ENCODE results near the gene RNF26. TPM values are rescaled to one million over a fixed set of nuclear protein-coding genes. Genes with fewer than 3 reads are reported as not detected.
A peak's percentile ranks its signal among the peaks of the same experiment; 100 is the strongest.

The RNF26 gene
- total and polyA plus RNA-seq, 2 of the 4 experiments (the other 2 are of a cell fraction) = 3.4 to 36.7 TPM

DNA sequence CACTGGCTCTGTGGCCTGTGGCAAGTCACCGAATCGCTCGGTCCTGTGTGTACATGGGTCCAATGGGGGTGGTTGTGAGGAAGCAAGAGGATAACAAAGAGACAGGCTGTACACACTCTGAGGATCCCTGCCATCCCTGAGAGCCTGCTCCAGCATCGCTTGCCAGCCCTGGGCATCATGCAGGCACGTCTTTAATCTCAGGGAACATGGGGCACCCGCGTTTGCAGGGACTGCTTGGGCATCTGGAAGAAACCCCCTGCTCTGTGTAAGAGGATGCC lies 7.6 kb downstream of the RNF26 start:
- Histone ChIP-seq H3K27me3 (ENCODE audit: control insufficient read depth, insufficient read depth, low read length) (peaks cover 14% of the 10 kb centered on the region), H2BK5ac (ENCODE audit: low read depth, low read length, poor library complexity, severe bottlenecking) (no peak overlapping the region), H3K4me3 (ENCODE audit: insufficient read depth, low read depth, low read length) (no peak overlapping the region), H4K8ac (ENCODE audit: low read depth in 2 of 2, low read length in 2 of 2) (no peak overlapping the region), H3K9me1 (ENCODE audit: insufficient read depth, low read length) (no peaks in the 10 kb centered on the region), H3K9me3 (ENCODE audit: control insufficient read depth, insufficient read depth, low read length) (no peaks in the 10 kb centered on the region), H3K9ac (ENCODE audit: low read depth, low read length) (no peak overlapping the region), H2AK5ac (ENCODE audit: low read depth, low read length) (peak overlapping the region; percentile 52; the same call in 1 of the 2 replicates), H2BK15ac (ENCODE audit: low read depth, low read length) (no peak overlapping the region), H3K4me1 (ENCODE audit: control insufficient read depth, insufficient read depth, low read length) (peaks cover 17% of the 10 kb centered on the region), H2BK20ac (ENCODE audit: low read depth, low read length) (no peak overlapping the region), H2BK120ac (ENCODE audit: low read depth, low read length) (no peak overlapping the region), H3K18ac (ENCODE audit: low read depth, low read length) (no peak overlapping the region), H3K4ac (ENCODE audit: low read depth, low read length) (no peak overlapping the region), H3K56ac (ENCODE audit: extremely low read depth, insufficient read depth, low read length) (no peak overlapping the region), H3K4me2 (ENCODE audit: low read depth, low read length) (no peak overlapping the region), H3K14ac (replicated peaks; ENCODE audit: low read depth, low read length) (no peak overlapping the region), H3K79me1 (ENCODE audit: low read depth in 1 of 2, low read length in 2 of 2) (peaks cover 9 to 20% of the 10 kb centered on the region in 2 experiments; a peak in 3 of 4 replicates), H2AK9ac (replicated peaks; ENCODE audit: low read depth, low read length, poor library complexity) (no peak overlapping the region), H4K91ac (ENCODE audit: insufficient read depth, low read depth, low read length) (no peak overlapping the region), H3K36me3 (ENCODE audit: control insufficient read depth, insufficient read depth, low read length) (no peaks in the 10 kb centered on the region), H4K5ac (ENCODE audit: low read depth, low read length) (no peak overlapping the region), H2AFZ (replicated peaks; ENCODE audit: low read length, poor library complexity) (peak overlapping the region; percentile 48), H3K27ac (ENCODE audit: insufficient read depth, low read length) (no peak overlapping the region), H4K20me1 (ENCODE audit: insufficient read depth, low read length) (peaks cover 5% of the 10 kb centered on the region; the same call in 1 of the 2 replicates), H3K23ac (ENCODE audit: low read depth, low read length) (no peak overlapping the region)
- TF ChIP-seq BHLHE40 (IDR thresholded peaks at IDR 0.05; ENCODE audit: low read depth, low read length) (no peak), ELK1 (IDR thresholded peaks at IDR 0.05; ENCODE audit: borderline replicate concordance, low read depth, low read length) (no peak), RAD21 (IDR thresholded peaks at IDR 0.05; ENCODE audit: low read length) (no peak), MXI1 (IDR thresholded peaks at IDR 0.05; ENCODE audit: borderline replicate concordance, low read depth, low read length) (no peak), FOS (IDR thresholded peaks at IDR 0.05; ENCODE audit: low read depth, low read length) (no peak), POLR2A (IDR thresholded peaks at IDR 0.05; ENCODE audit: low read depth, low read length) (no peak), SMC3 (IDR thresholded peaks at IDR 0.05; ENCODE audit: low read depth, low read length) (no peak), CEBPB (IDR thresholded peaks at IDR 0.05; ENCODE audit: low read depth, low read length) (no peak), MAFK (IDR thresholded peaks at IDR 0.05; ENCODE audit: low read depth, low read length) (no peak), CHD1 (IDR thresholded peaks at IDR 0.05; ENCODE audit: low read depth, low read length) (no peak), RFX5 (IDR thresholded peaks at IDR 0.05; ENCODE audit: low read depth, low read length) (no peak), MAZ (IDR thresholded peaks at IDR 0.05; ENCODE audit: borderline replicate concordance, low read depth, low read length) (no peak), CTCF (conservative IDR thresholded peaks at IDR 0.05; ENCODE audit: low read depth, low read length) (no peak), NFE2L2 (IDR thresholded peaks at IDR 0.05; ENCODE audit: low read depth, low read length) (no peak), RCOR1 (IDR thresholded peaks at IDR 0.05; ENCODE audit: insufficient replicate concordance, low read length) (no peak)
- TF ChIP-seq, protein P1, sequence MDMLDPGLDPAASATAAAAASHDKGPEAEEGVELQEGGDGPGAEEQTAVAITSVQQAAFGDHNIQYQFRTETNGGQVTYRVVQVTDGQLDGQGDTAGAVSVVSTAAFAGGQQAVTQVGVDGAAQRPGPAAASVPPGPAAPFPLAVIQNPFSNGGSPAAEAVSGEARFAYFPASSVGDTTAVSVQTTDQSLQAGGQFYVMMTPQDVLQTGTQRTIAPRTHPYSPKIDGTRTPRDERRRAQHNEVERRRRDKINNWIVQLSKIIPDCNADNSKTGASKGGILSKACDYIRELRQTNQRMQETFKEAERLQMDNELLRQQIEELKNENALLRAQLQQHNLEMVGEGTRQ (IDR thresholded peaks at IDR 0.05; ENCODE audit: low read depth, low read length) = no peak
- CTCF ChIA-PET = interaction anchor here (1.2 kb wide), 1 partner anchor 14 kb away, joined by 3 read pairs; no protein-coding TSS in a partner anchor
- no peak for DNase-seq
- POLR2A ChIA-PET (ENCODE audit: unreplicated experiment) = no interaction called here
- in situ Hi-C loops (cut with MboI; ENCODE audit: low sequenced_read_pairs) (no loop called here), dilution Hi-C loops (cut with HindIII; ENCODE audit: low sequenced_read_pairs, unreplicated experiment) (no loop called here), intact Hi-C loops (cut with micrococcal nuclease) (no loop called here)
- ATAC-seq (ENCODE audit: low read depth) = no peak
- BruUV-seq (replicated peaks) = no TSS peak
- WGBS, 2 experiments (ENCODE audit: extremely low coverage in 2 of 2, insufficient read length in 1 of 2) = 81% methylated on average over 3 of the region's 7 CpGs; no CpG with 5 or more reads in 1 of the 2 experiments

All from IMR-90 (cell line).